IgD-negative memory B cell (primary cell): ENCODE data around the gene PGM2. TPM values are rescaled to one million over a fixed set of nuclear protein-coding genes. Genes with fewer than 3 reads are reported as not detected.
"Not testable (repeated sequence)": the region's sequence is repeated elsewhere in the genome, so short reads cannot be mapped to it uniquely, and the experiment has no call there.

ENCODE experiments used
- H3K27ac Mint-ChIP-seq, 3 donors: one replicate each; pipeline ENCODE4 v1.8.0; 2020 to 2022; ENCODE audit warnings: mild to moderate bottlenecking in 3 of 3, mixed read lengths in 3 of 3, moderate library complexity in 1 of 3
- H3K27me3 Mint-ChIP-seq: one replicate; pipeline ENCODE4 v1.8.0; 2021; ENCODE audit warnings: mixed read lengths
- H3K36me3 Mint-ChIP-seq: one replicate; pipeline ENCODE4 v1.8.0; 2020; ENCODE audit warnings: mild to moderate bottlenecking, mixed read lengths
- H3K4me1 Mint-ChIP-seq, 3 donors: one replicate each; pipeline ENCODE4 v1.8.0; 2020 to 2022; ENCODE audit warnings: mixed read lengths in 3 of 3, mild to moderate bottlenecking in 1 of 3
- H3K4me3 Mint-ChIP-seq, 4 donors: one replicate each; pipeline ENCODE4 v1.8.0; 2020 to 2022; ENCODE audit warnings: mild to moderate bottlenecking in 4 of 4, mixed read lengths in 4 of 4, moderate library complexity in 3 of 4
- H3K9me3 Mint-ChIP-seq, 3 donors: one replicate each; pipeline ENCODE4 v1.8.0; 2020 to 2021; ENCODE audit warnings: mixed read lengths in 3 of 3, mild to moderate bottlenecking in 1 of 3
- polyA plus RNA-seq: library from polyadenylated mRNA; unstranded; fragments of 300-500 nt; fragmentation: Illumina TruSeq; gene quantifications from one replicate; pipeline ENCODE4 v1.2.3, GENCODE V29; 2021

The PGM2 gene
- polyA plus RNA-seq, 1 donor from 2014 or later: 19.8 TPM

GRCh38 chr4:37799941-37800554, 26.4 kb upstream of the PGM2 start:
- H3K9me3 Mint-ChIP-seq: peaks cover 0 to 4% (median 0%) of the 10 kb centered on the region in 3 donors
- no peaks in the 10 kb centered on the region for H3K4me1 Mint-ChIP-seq
- H3K36me3 Mint-ChIP-seq: no peaks in the 10 kb centered on the region
- H3K27ac Mint-ChIP-seq: peak overlapping the region in 1 of 3 donors; percentile 28
- no peak overlapping the region for H3K4me3 Mint-ChIP-seq
- peaks cover 2% of the 10 kb centered on the region for H3K27me3 Mint-ChIP-seq

GRCh38 chr4:37802068-37802666, 24.3 kb upstream of the PGM2 start:
- no peaks in the 10 kb centered on the region for H3K36me3 Mint-ChIP-seq
- no peaks in the 10 kb centered on the region for H3K27me3 Mint-ChIP-seq

DNA sequence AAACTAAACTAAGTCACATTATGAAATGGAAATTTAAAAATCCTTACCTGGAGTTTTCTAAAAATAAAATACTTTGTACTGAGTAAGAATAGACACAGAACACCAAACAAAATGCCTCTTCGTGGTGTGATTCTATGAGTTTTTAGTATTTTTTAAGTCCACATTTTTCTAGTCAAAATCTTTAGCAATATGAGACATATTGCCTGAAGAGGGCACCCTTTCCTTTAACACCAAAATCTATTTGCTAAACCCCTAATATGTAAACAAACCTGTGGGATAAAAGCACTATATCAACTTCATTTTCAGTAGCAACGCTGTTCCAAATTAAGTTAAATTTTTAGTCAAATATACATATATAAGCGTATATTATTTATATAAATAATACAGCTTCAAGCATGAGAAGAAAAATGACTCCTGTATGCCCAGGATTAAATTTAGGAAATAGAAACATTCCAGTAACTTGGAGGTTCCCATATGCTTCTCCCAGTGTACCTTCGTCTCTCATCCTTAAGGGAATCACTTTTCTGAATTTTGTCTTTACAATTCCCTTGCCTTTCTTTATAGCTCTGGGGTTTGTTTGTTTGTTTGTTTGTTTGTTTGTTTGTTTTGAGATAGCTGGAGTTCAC, 23.0 kb upstream of the PGM2 start:
- H3K27me3 Mint-ChIP-seq: no peaks in the 10 kb centered on the region
- no peak overlapping the region for H3K4me3 Mint-ChIP-seq
- no peak overlapping the region for H3K27ac Mint-ChIP-seq
- H3K36me3 Mint-ChIP-seq: no peaks in the 10 kb centered on the region
- H3K4me1 Mint-ChIP-seq: no peaks in the 10 kb centered on the region
- H3K9me3 Mint-ChIP-seq: peaks cover 0 to 3% (median 0%) of the 10 kb centered on the region in 3 donors

More at GRCh38 chr4:37802068-37802666, 24.3 kb upstream of the PGM2 start:
- no peak overlapping the region for H3K4me3 Mint-ChIP-seq
- H3K4me1 Mint-ChIP-seq: no peaks in the 10 kb centered on the region
- H3K9me3 Mint-ChIP-seq: peaks cover 0 to 4% (median 0%) of the 10 kb centered on the region in 3 donors
- no peak overlapping the region for H3K27ac Mint-ChIP-seq

- H3K36me3 Mint-ChIP-seq: no peaks in the 10 kb centered on the region
- no peak overlapping the region for H3K27ac Mint-ChIP-seq
- no peaks in the 10 kb centered on the region for H3K27me3 Mint-ChIP-seq
- no peaks in the 10 kb centered on the region for H3K4me1 Mint-ChIP-seq
- H3K4me3 Mint-ChIP-seq: peak overlapping the region in 1 of 4 donors; percentile 73
- no peaks in the 10 kb centered on the region for H3K9me3 Mint-ChIP-seq
Observed at GRCh38 chr4:37805091-37805490, 21.4 kb upstream of the PGM2 start.

- no peak overlapping the region for H3K27ac Mint-ChIP-seq
- no peaks in the 10 kb centered on the region for H3K36me3 Mint-ChIP-seq
- no peak overlapping the region for H3K4me3 Mint-ChIP-seq
- H3K4me1 Mint-ChIP-seq: peaks cover 9 to 12% (median 10%) of the 10 kb centered on the region in 3 donors
- H3K27me3 Mint-ChIP-seq: peaks cover 1% of the 10 kb centered on the region
- peaks cover 0 to 3% (median 2%) of the 10 kb centered on the region in 3 donors for H3K9me3 Mint-ChIP-seq
Observed at GRCh38 chr4:37812713-37813112, 13.8 kb upstream of the PGM2 start.

DNA sequence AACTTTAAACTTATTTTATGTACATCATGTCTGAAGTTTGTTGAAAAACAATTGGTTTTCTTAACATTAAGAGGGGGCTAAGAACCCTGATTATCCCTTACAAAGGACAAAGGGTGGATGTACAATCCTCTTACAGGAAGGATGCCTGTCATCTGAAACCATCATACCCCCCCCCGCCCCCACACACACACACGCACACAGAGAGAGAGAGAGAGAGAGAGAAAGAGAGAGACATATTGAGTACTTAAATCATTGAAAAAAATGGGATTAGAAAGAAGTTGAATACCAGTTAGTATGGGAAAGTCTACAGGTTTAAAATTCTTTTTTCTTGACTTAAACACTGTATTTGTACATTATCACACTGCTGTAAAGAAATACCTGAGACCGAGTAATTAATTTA, 10.9 kb upstream of the PGM2 start:
- Mint-ChIP-seq H3K4me3 (peak overlapping the region in 3 of 4 donors; percentile 24 to 85 (median 24)), H3K4me1 (peaks cover 9 to 12% (median 10%) of the 10 kb centered on the region in 3 donors), H3K9me3 (peaks cover 0 to 3% (median 2%) of the 10 kb centered on the region in 3 donors), H3K27me3 (peaks cover 1% of the 10 kb centered on the region), H3K36me3 (no peaks in the 10 kb centered on the region), H3K27ac (peak overlapping the region in 1 of 3 donors; percentile 82)

- Mint-ChIP-seq H3K4me1 (peaks cover 9 to 12% (median 10%) of the 10 kb centered on the region in 3 donors), H3K4me3 (peak overlapping the region in 3 of 4 donors; percentile 24 to 85 (median 24)), H3K27ac (peak overlapping the region in 1 of 3 donors; percentile 82), H3K9me3 (peaks cover 0 to 3% (median 2%) of the 10 kb centered on the region in 3 donors), H3K27me3 (peaks cover 1% of the 10 kb centered on the region), H3K36me3 (no peaks in the 10 kb centered on the region)
Observed at GRCh38 chr4:37816006-37816405, 10.5 kb upstream of the PGM2 start.

DNA sequence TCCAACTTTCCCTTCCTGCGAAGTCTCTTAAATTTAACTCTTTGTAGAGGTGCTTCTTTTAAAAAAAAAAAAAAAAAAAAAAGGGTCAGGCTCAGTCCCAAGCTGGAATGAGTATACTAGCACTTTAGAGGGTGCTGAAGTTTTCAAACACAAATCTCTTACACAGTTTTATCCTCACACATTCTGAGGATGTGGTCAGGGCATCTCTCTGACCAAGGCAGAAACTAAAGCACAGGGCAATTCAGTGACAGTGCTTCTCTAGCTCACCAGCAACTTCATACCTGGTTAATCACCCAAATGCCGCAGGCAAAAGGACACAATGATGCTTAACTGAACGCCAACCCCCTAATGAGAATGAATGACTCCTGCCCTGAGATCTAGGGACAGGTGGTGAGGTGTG, 9.8 kb upstream of the PGM2 start:
- no peak overlapping the region for H3K27ac Mint-ChIP-seq
- H3K4me3 Mint-ChIP-seq: no peak overlapping the region
- H3K4me1 Mint-ChIP-seq: peaks cover 9 to 12% (median 10%) of the 10 kb centered on the region in 3 donors
- H3K27me3 Mint-ChIP-seq: no peaks in the 10 kb centered on the region
- H3K9me3 Mint-ChIP-seq: peaks cover 0 to 3% (median 2%) of the 10 kb centered on the region in 3 donors
- no peaks in the 10 kb centered on the region for H3K36me3 Mint-ChIP-seq

- Mint-ChIP-seq H3K4me3 (peak overlapping the region in 2 of 4 donors; percentile 3 to 36), H3K27me3 (no peaks in the 10 kb centered on the region), H3K27ac (no peak overlapping the region), H3K36me3 (no peaks in the 10 kb centered on the region), H3K9me3 (peaks cover 0 to 3% (median 2%) of the 10 kb centered on the region in 3 donors), H3K4me1 (peaks cover 9 to 12% (median 10%) of the 10 kb centered on the region in 3 donors)
Observed at GRCh38 chr4:37818752-37819151, 7.7 kb upstream of the PGM2 start.

DNA sequence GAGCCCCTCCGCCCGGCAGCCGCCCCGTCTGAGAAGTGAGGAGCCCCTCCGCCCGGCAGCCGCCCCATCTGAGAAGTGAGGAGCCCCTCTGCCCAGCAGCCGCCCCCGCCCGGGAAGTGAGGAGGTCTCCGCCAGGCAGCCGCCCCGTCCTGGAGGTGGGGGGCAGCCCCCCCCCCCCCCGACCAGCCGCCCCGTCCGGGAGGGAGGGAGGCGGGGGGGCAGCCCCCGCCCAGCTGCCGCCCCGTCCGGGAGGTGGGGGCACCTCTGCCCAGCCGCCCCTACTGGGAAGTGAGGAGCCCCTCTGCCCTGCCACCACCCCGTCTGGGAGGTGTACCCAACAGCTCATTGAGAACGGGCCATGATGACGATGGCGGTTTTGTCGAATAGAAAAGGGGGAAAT, 6.0 kb upstream of the PGM2 start:
- H3K4me3 Mint-ChIP-seq: not testable (repeated sequence)

DNA sequence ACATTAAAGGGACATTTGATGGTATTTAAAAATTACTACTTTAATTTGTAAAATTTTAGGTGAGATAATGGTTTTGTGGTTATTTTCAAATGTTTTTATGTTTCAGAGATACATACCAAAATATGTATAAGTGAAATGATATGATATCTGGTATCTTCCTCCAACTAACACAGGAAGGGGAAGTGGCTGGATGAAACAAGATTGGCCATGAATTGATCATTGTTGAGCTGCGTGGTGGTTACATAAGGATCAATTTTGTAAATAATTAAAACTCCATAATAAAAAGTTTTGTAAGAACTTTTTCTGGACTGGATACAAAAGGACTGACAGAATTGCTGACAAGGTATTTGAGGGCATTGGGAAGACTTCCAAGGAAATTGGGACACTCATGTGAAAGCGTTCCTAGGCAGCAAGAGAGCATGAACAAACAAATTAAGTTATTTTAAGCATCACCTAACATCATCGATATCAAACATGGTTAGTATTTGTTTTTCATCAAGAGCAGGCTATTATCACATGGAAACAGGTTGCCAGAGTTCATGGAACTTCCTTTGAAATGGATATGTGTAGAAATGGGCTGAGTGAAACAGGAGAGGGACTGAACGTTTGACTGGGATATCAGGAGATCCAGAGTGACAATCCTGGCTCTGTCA, 4.4 kb upstream of the PGM2 start:
- H3K36me3 Mint-ChIP-seq: no peaks in the 10 kb centered on the region
- H3K4me1 Mint-ChIP-seq: peaks cover 0 to 9% (median 5%) of the 10 kb centered on the region in 3 donors
- no peaks in the 10 kb centered on the region for H3K9me3 Mint-ChIP-seq
- H3K4me3 Mint-ChIP-seq: peak overlapping the region in 1 of 4 donors; percentile 57
- H3K27me3 Mint-ChIP-seq: no peaks in the 10 kb centered on the region
- no peak overlapping the region for H3K27ac Mint-ChIP-seq

More for the DNA sequence above, 6.0 kb upstream of the PGM2 start:
- H3K9me3 Mint-ChIP-seq, H3K36me3 Mint-ChIP-seq, H3K27me3 Mint-ChIP-seq, H3K27ac Mint-ChIP-seq: not testable (repeated sequence)
- peaks cover 9 to 15% (median 9%) of the 10 kb centered on the region in 3 donors for H3K4me1 Mint-ChIP-seq

DNA sequence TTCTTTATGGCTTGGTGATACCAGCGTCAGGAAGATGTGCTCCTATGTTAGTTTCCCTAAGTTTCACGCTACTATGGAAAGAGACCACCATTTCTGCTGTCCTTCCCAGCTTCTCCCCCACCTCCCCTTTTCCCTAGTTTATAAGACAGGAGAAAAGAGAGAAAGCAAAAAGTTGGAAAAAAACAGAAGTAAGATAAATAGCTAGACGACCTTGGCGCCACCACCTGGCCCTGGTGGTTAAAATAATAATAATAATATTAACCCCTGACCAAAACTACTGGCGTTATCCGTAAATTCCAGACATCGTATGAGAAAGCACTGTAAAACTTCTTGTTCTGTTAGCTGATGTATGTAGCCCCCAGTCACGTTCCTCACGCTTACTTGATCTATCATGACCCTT, 985 bp upstream of the PGM2 start:
- H3K27me3 Mint-ChIP-seq, H3K9me3 Mint-ChIP-seq, H3K36me3 Mint-ChIP-seq: not testable (repeated sequence)
- Mint-ChIP-seq H3K27ac (peak overlapping the region; percentile 85 to 97 (median 85)), H3K4me3 (peak overlapping the region; percentile 99 to 100 (median 100)), H3K4me1 (peaks cover 16 to 24% (median 22%) of the 10 kb centered on the region in 3 donors)

DNA sequence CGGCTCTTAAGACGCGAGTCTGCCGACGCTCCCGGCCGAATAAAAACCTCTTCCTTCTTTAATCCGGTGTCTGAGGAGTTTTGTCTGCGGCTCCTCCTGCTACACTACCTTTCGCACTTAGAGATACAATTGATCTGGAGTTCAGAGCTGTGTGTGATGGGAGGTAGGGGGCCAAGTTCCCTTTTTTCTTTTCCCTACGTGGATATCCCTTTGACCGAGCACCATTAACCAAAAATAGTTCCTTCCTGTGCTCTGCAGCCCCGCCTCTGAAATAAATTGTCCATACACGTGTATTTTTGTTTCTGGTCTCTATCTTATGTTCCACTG, 555 bp upstream of the PGM2 start:
- Mint-ChIP-seq H3K36me3 (peaks cover 6% of the 10 kb centered on the region), H3K9me3 (no peaks in the 10 kb centered on the region), H3K4me3 (peak overlapping the region; percentile 99 to 100 (median 100)), H3K4me1 (peaks cover 16 to 24% (median 22%) of the 10 kb centered on the region in 3 donors), H3K27ac (peak overlapping the region; percentile 85 to 97 (median 85)), H3K27me3 (no peaks in the 10 kb centered on the region)

DNA sequence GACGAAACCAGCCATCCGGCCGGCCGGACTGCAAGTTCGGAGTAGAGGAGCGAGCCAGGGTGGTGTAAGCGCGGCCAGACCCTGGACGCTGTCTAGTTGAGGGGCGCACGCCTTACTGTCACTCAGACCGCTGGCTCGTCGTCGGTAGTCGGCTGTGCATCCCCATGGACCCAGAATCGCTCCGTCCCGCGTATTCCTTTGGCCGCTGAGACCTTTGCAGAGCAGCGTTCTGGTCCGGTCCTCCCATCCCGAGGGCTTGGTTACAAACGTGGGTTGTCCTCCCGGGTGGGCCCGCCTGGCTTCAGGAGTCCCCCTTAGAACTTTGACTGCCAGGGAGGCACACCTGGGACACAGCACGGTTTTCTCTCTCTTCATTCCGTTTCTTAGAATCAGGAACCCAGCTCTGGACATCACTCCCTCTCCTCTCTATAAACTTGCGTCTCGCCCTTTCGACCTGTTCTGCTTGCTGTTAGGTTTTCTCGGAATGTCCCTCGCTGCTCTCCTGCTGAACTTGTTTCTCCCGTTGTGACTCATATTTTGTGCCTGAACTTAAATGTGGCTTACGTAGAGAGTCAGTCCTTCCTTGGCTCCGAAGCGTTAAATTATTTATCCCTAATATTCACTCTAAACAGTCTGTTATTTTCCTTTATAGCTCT, 672 bp downstream of the PGM2 start:
- Mint-ChIP-seq H3K27ac (peak overlapping the region; percentile 85 to 97 (median 85)), H3K27me3 (no peaks in the 10 kb centered on the region), H3K36me3 (peaks cover 11% of the 10 kb centered on the region), H3K4me1 (peaks cover 21 to 29% (median 25%) of the 10 kb centered on the region in 3 donors), H3K9me3 (no peaks in the 10 kb centered on the region), H3K4me3 (peak overlapping the region; percentile 99 to 100 (median 100))
